ENCODE data around the gene WNK1. TPM values are rescaled to one million over a fixed set of nuclear protein-coding genes. Genes with fewer than 3 reads are reported as not detected.

The WNK1 gene
- total RNA-seq, 2 experiments from 2014 or later = 142 to 143 TPM

- Mint-ChIP-seq H3K36me3 (ENCODE audit: low read depth) (peaks cover 32% of the 10 kb centered on the region), H3K9me3 (no peaks in the 10 kb centered on the region), H3K4me3 (no peak overlapping the region), H3K27me3 (no peaks in the 10 kb centered on the region), H3K4me1 (ENCODE audit: low read depth) (peaks cover 39% of the 10 kb centered on the region), H3K27ac (peak overlapping the region; percentile 20)
- intact Hi-C loops (cut with micrococcal nuclease) = no loop called here
- POLR2A ChIA-PET = no interaction called here
- CTCF ChIA-PET = interaction anchor here (6.6 kb wide), 1 partner anchor 14 kb away, joined by 32 read pairs; no protein-coding TSS in a partner anchor
- TF ChIP-seq, protein P1, sequence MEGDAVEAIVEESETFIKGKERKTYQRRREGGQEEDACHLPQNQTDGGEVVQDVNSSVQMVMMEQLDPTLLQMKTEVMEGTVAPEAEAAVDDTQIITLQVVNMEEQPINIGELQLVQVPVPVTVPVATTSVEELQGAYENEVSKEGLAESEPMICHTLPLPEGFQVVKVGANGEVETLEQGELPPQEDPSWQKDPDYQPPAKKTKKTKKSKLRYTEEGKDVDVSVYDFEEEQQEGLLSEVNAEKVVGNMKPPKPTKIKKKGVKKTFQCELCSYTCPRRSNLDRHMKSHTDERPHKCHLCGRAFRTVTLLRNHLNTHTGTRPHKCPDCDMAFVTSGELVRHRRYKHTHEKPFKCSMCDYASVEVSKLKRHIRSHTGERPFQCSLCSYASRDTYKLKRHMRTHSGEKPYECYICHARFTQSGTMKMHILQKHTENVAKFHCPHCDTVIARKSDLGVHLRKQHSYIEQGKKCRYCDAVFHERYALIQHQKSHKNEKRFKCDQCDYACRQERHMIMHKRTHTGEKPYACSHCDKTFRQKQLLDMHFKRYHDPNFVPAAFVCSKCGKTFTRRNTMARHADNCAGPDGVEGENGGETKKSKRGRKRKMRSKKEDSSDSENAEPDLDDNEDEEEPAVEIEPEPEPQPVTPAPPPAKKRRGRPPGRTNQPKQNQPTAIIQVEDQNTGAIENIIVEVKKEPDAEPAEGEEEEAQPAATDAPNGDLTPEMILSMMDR (IDR thresholded peaks at IDR 0.05) = no peak
- no peak for ATAC-seq
- DNase-seq = no peak
Measured at GRCh38 chr12:830111-830867, 77.9 kb downstream of the WNK1 start.

GRCh38 chr12:835754-836518 is 83.6 kb downstream of the WNK1 start:
- no peaks in the 10 kb centered on the region for H3K9me3 Mint-ChIP-seq
- POLR2A ChIA-PET = no interaction called here
- TF ChIP-seq, protein P1 (IDR thresholded peaks at IDR 0.05) = no peak
- intact Hi-C loops (cut with micrococcal nuclease) = no loop called here
- H3K27me3 Mint-ChIP-seq = no peaks in the 10 kb centered on the region
- ATAC-seq (no peak), DNase-seq (no peak)
- CTCF ChIA-PET = interaction anchor here (0.7 kb wide), 1 partner anchor 9 kb away, joined by 3 read pairs; no protein-coding TSS in a partner anchor
- peaks cover 36% of the 10 kb centered on the region for H3K4me1 Mint-ChIP-seq (ENCODE audit: low read depth)
- H3K36me3 Mint-ChIP-seq (ENCODE audit: low read depth) = peaks cover 23% of the 10 kb centered on the region
- H3K4me3 Mint-ChIP-seq = no peak overlapping the region
- peak overlapping the region; percentile 40 for H3K27ac Mint-ChIP-seq

DNA sequence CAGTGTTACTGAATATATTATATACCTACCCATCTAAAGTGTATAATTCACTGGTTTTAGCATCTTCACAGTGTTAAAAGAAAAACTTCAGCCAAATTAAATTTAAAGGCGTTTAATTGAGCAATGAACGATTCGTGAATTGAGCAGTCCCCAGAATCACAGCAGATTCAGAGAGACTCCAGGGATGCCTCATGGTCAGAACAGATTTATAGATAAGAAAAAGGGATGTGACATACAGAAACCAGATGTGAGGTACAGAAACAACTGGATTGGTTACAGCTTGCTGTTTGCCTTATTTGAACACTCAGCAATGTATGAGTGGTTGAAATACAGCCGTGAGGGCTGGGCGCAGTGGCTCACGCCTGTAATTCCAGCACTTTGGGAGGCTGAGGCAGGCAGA is 84.6 kb downstream of the WNK1 start:
- ATAC-seq = no peak
- POLR2A ChIA-PET = no interaction called here
- H3K36me3 Mint-ChIP-seq (ENCODE audit: low read depth) = peaks cover 25% of the 10 kb centered on the region
- H3K27me3 Mint-ChIP-seq = no peaks in the 10 kb centered on the region
- no peak for DNase-seq
- TF ChIP-seq, protein P1 (IDR thresholded peaks at IDR 0.05) = no peak
- intact Hi-C loops (cut with micrococcal nuclease) = no loop called here
- no peak overlapping the region for H3K27ac Mint-ChIP-seq
- peaks cover 44% of the 10 kb centered on the region for H3K4me1 Mint-ChIP-seq (ENCODE audit: low read depth)
- H3K9me3 Mint-ChIP-seq = no peaks in the 10 kb centered on the region
- CTCF ChIA-PET = no interaction called here
- H3K4me3 Mint-ChIP-seq = no peak overlapping the region

GRCh38 chr12:837548-837947 is 85.2 kb downstream of the WNK1 start:
- Mint-ChIP-seq H3K27me3 (no peaks in the 10 kb centered on the region), H3K36me3 (ENCODE audit: low read depth) (peaks cover 24% of the 10 kb centered on the region), H3K27ac (no peak overlapping the region), H3K4me1 (ENCODE audit: low read depth) (peaks cover 46% of the 10 kb centered on the region), H3K9me3 (no peaks in the 10 kb centered on the region), H3K4me3 (no peak overlapping the region)
- ChIA-PET CTCF (interaction anchor here (1.4 kb wide), 1 partner anchor 271 kb away, joined by 3 read pairs; no protein-coding TSS in a partner anchor), POLR2A (no interaction called here)
- TF ChIP-seq, protein P1 (IDR thresholded peaks at IDR 0.05) = no peak
- intact Hi-C loops (cut with micrococcal nuclease) = no loop called here
- DNase-seq = no peak
- no peak for ATAC-seq

DNA sequence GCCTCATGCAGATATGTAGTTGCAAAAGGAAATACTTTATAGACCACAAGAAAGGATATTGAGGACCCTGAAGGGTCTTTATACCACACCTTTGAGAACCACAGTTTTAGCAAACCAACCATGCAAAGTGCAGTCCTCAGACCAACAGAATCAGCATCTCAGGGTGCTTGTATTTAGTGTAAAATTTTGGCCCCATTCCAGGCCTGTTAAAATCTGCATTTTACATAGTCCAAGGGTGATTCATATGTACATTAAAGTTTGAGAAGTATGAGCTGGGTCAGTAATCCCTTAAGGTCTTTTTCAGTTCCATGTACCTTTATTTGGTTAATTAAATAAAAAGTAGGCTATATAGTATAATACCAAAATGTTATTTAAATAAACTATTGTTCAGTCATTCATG is 91.2 kb downstream of the WNK1 start:
- Mint-ChIP-seq H3K4me1 (ENCODE audit: low read depth) (peaks cover 60% of the 10 kb centered on the region), H3K27ac (peak overlapping the region; percentile 2), H3K27me3 (no peaks in the 10 kb centered on the region), H3K36me3 (ENCODE audit: low read depth) (peaks cover 28% of the 10 kb centered on the region), H3K4me3 (no peak overlapping the region), H3K9me3 (no peaks in the 10 kb centered on the region)
- ChIA-PET POLR2A (no interaction called here), CTCF (interaction anchor here (0.7 kb wide), 1 partner anchor 27 kb away, joined by 3 read pairs; no protein-coding TSS in a partner anchor)
- ATAC-seq = no peak
- TF ChIP-seq, protein P1 (IDR thresholded peaks at IDR 0.05) = no peak
- DNase-seq = no peak
- intact Hi-C loops (cut with micrococcal nuclease) = no loop called here
